ENCODE measurements around the gene NAV2. TPM values are rescaled to one million over a fixed set of nuclear protein-coding genes. Genes with fewer than 3 reads are reported as not detected.

The NAV2 gene
- total RNA-seq, 1 donor from 2014 or later: 33.2 TPM

DNA sequence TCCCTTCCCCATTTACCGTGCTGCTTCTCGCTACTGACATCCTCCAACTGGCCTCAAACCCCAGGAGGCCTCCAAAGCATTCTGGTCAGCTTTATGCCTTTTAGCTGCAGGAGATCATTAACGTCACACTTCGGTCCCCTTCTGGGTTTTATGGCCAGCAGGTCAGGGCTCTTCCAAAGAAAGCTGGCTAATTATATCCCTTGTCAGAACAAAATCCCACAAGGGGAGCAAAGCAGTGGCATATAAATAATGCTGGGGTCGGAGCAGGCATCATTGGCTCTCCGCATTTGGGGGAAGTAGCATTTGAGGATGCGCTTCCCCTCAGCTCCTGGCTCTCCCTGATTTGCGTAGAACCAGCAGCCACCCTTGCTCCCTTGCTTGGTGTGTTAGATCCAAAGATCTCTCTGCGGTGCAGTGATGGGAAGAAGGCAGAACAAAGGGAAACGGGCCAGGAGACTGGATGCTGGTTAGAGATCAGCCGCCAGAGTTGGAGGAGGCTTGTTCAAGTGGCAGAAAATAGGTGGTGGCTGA is 330.2 kb downstream of the NAV2 start:
- ATAC-seq (no peak), DNase-seq (ENCODE audit: low spot score) (no peak)
- intact Hi-C loops (cut with DNase I): no loop called here

- intact Hi-C loops (cut with DNase I): no loop called here
- ATAC-seq (no peak), DNase-seq (ENCODE audit: low spot score) (no peak)
Measured at GRCh38 chr11:20043992-20044391, 331.4 kb downstream of the NAV2 start.

DNA sequence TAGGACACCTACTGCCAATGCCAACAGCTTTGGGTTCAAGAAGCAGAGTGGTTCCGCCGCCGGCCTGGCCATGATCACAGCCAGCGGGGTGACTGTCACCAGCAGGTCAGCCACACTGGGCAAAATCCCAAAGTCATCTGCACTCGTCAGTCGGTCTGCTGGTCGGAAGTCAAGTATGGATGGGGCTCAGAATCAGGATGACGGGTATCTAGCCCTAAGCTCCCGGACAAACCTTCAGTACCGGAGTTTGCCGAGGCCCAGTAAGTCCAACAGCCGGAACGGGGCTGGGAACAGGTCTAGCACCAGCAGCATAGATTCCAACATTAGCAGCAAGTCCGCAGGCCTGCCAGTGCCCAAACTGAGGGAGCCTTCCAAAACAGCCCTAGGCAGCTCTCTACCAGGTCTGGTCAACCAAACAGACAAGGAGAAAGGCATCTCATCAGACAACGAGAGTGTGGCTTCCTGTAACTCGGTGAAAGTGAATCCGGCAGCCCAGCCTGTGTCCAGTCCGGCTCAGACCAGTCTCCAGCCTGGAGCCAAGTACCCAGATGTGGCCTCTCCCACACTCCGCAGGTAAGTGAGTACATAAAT is 332.6 kb downstream of the NAV2 start:
- ATAC-seq (no peak), DNase-seq (ENCODE audit: low spot score) (no peak)
- intact Hi-C loops (cut with DNase I): no loop called here

GRCh38 chr11:20046416-20046815 is 333.8 kb downstream of the NAV2 start:
- intact Hi-C loops (cut with DNase I): no loop called here
- ATAC-seq: no peak
- no peak for DNase-seq (ENCODE audit: low spot score)

GRCh38 chr11:20047006-20047768 is 334.6 kb downstream of the NAV2 start:
- intact Hi-C loops (cut with DNase I): no loop called here
- ATAC-seq (no peak), DNase-seq (ENCODE audit: low spot score) (no peak)

DNA sequence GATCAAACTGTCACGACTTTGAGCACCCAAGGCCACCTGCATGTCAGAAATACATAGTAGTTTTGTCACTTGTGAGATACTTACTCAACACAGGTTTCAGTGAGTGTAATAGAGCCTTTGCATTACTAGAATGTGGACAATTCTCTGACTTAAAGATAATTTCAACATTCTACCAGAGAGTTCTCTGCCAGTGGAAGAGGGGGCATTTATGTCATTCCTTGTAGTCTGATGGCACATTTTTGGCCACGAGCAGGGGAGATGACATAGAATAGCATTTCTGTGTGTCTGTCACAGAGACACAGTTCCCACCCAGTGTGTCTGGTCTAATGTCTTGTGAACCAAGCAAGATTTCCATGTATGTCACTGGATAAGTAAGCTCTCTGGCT is 335.1 kb downstream of the NAV2 start:
- ATAC-seq (no peak), DNase-seq (ENCODE audit: low spot score) (no peak)
- intact Hi-C loops (cut with DNase I): no loop called here

DNA sequence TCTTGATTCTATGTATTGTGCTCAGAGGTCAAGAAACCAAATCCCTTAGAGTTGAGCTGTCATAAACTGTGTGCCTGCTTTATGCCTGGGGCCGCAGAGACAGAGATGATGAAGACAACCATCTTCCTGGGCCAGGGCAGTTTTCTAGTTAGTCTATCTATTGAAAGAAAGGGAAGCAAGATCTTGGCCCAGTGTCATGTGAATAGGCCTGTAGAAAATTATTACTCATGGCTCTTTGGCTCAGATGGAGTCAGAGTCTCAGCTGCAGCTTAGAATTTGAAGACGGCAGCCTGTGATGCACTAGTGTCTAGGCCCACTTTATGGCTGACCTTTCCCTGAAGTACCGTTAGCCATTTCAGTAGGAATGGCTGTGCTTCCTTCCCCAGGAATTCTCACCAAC is 335.6 kb downstream of the NAV2 start:
- DNase-seq (ENCODE audit: low spot score) (no peak), ATAC-seq (no peak)
- intact Hi-C loops (cut with DNase I): no loop called here

- DNase-seq (ENCODE audit: low spot score): no peak
- ATAC-seq: no peak
Measured at GRCh38 chr11:20048707-20049106, 336.1 kb downstream of the NAV2 start.

GRCh38 chr11:20049231-20049630 is 336.6 kb downstream of the NAV2 start:
- intact Hi-C loops (cut with DNase I): no loop called here
- ATAC-seq (no peak), DNase-seq (ENCODE audit: low spot score) (no peak)

More at GRCh38 chr11:20048707-20049106, 336.1 kb downstream of the NAV2 start:
- intact Hi-C loops (cut with DNase I): no loop called here

- no peak for ATAC-seq
Measured at GRCh38 chr11:20050048-20050447, 337.4 kb downstream of the NAV2 start.

DNA sequence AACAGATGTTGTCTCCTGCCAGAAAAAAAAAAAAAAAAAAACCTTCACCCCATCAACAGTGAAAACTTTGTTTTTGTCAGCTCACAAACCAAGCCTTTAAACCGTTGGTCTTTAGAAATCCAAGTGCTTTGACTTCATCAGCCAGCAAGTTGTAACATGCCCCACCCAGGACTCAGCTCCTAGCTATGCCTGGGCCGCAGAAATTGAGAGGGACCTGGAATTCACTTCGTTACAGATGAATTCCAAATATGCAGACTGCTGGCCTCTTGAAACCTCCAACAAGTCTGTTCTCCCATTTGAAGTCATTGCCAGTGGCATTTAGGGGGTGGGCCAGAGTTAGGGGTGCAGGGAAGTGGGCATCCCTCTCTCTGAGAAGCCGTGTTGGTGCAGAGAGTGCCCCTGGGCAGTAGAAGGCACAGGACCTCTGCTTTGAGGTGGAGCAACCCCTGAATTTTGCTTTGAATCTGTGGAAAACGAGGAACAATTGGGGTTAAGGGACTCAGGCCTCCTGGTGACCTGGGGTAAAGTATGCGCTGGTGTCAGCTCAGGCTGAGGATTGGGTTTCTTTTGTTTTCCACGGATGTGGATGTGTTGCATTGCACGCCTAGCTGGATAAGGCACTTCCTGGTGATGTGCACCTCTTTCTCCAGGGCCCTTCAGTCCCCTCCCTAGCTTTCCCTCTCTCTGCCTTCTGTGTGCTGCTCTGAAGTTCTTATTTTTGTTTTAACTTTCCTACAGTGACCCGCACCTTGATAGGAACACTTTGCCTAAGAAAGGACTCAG is 338.1 kb downstream of the NAV2 start:
- ATAC-seq (peak; percentile 33), DNase-seq (ENCODE audit: low spot score) (no peak)
- intact Hi-C loops (cut with DNase I): no loop called here

More at GRCh38 chr11:20050048-20050447, 337.4 kb downstream of the NAV2 start:
- DNase-seq (ENCODE audit: low spot score): no peak
- intact Hi-C loops (cut with DNase I): no loop called here

DNA sequence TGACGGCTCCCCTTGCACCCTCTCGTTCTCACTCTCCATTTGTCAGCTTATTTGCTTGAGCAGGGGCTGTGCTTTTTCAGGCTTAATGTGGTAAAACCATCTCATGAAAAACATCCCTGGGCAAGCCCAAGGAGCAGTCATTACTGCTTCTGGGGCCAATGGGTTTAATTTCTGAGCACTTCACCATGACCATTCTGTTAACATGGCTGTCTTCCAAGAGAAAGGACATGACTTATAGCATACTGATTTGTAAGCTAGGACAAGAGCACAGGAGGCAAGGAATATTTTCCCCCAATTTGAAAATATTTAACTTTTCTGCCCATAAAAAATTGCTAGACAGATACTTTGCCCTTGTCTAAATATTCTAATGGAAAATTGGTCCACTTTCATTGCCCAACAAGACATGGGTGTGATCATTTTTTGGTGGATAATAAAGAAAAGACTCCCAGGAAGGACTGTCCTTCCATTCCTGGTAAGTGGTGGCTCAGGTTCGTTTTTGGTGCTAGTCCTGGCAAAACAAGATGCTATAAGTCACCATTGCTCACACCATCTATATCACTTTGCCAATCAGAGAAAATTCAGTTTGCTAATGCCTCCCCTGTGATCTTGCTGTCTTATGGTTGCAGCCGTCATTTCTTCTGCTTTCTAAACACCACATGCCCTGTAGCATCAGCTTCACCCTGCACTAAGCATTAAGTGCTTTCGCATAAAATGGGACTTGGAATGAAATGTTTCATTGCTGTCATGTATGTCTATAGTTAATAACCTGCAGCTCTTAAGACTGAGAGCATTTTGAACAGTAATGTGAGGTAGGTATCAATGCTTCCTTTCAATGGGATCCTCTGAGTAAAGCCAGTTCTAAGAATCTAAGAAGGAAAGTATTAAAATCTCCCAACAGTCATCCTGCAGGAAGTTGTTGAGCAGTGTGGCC is 339.1 kb downstream of the NAV2 start:
- intact Hi-C loops (cut with DNase I): no loop called here
- ATAC-seq (no peak), DNase-seq (ENCODE audit: low spot score) (no peak)

DNA sequence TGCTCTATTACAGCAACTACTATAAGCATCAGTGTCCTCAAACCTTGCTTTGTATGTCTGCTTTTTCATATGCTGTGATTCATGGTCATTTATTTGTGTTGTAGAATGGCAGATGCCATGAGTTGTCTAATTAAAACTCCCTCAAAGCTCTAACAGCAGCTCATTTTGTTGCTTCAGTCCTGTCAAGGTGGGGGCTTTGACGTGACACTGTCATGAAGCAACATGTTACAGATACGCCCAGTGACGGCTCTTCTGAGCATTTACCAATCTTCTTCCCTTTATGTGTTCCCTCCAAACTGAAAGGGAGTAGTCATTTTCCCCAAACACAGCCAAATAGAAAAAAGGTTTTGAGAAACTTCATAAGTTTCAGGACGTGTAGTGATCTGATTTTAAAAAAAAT is 340.9 kb downstream of the NAV2 start:
- intact Hi-C loops (cut with DNase I): no loop called here
- no peak for ATAC-seq
- no peak for DNase-seq (ENCODE audit: low spot score)

- ATAC-seq: no peak
- intact Hi-C loops (cut with DNase I): no loop called here
Measured at GRCh38 chr11:20054584-20054983, 341.9 kb downstream of the NAV2 start.

DNA sequence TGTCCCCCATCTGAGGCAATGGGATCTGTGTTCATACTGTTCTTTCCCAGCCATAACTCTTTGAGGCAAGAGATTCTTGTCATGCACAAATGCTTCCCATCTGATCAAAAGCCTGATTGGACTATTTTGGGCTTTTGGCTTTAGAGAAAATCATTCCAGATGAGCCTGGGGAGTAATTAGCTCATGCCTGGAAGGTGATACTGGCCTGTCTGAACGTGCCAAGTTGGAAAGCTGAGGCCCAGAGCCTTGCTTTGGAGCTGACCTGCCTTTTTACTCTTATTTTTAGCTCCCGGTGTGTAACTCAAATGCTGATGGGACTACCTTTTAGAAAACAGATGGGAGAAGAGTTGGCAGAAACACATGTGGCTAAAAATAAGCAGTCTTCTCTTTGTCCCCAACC is 342.7 kb downstream of the NAV2 start:
- DNase-seq (ENCODE audit: low spot score) (no peak), ATAC-seq (peak; percentile 54)
- intact Hi-C loops (cut with DNase I): no loop called here

More at GRCh38 chr11:20054584-20054983, 341.9 kb downstream of the NAV2 start:
- DNase-seq (ENCODE audit: low spot score): no peak

GRCh38 chr11:20056109-20056949 is 343.7 kb downstream of the NAV2 start:
- DNase-seq (ENCODE audit: low spot score) (peak; percentile 74), ATAC-seq (peak; percentile 86)
- intact Hi-C loops (cut with DNase I): no loop called here

DNA sequence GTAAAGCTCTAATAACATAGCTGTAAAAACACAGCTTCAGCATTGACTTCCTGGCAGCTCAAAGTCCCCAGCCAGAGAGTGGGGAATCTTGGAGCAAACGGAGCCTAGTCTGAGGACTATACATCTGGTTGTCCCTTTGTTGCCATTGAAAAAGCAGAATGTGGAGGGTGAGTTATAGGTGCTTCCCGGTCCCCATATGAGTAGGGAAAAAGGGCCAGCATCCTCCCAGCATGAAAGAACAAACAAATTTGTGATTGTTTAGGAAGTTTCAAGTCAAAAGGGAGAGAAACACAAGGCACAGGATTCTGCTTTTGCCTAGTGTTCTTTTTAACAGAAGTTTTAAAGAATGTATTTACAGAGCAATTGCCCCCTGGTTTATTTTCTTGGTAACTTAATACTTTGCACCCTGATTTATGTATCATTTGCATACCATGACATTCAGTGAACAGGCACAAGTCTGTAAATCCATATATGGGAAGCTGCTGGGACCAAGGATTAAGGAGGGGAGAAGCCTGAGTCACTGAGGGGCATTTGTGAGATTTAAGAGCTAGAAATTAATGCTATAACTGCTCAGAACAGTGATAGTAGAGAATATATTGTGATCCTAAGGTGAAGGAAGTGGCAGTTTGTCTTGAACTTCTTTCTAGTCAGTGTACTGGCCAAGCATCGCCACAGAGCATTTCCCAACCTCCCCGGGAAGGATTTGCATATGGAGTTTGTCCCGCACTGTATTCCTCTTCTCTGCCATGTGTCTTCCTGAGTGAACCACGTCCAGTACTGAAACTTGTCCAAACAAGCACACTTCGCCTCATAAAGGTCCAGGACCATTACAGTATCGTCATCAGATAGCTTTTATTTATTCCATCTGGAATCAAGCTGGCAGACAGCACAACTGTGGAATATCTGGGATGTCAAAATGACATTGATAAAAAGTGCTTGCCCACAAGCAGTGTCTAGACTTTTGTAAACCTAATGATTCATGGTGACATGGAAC is 344.6 kb downstream of the NAV2 start:
- no peak for DNase-seq (ENCODE audit: low spot score)
- no peak for ATAC-seq
- intact Hi-C loops (cut with DNase I): no loop called here
